ENCODE data around the gene COL28A1. TPM values are rescaled to one million over a fixed set of nuclear protein-coding genes. Genes with fewer than 3 reads are reported as not detected.

Gene COL28A1
- total and polyA plus RNA-seq, 3 donors from 2014 or later: 4.0 to 9.2 (median 8.7) TPM

- DNase-seq: no peak
- Histone ChIP-seq H3K27me3 (no peaks in the 10 kb centered on the region), H3K36me3 (ENCODE audit: low read depth, missing control alignments) (no peaks in the 10 kb centered on the region), H3K4me1 (peaks cover 4% of the 10 kb centered on the region), H3K9me3 (no peaks in the 10 kb centered on the region), H3K4me3 (peak overlapping the region; percentile 94 to 99), H3K27ac (peak overlapping the region; percentile 89 to 96)
- intact Hi-C loops (cut with DNase I; ENCODE audit: low total_unique reads): no loop called here
- TF ChIP-seq POLR2A (IDR thresholded peaks at IDR 0.05): no peak
- TF ChIP-seq CTCF (IDR thresholded peaks at IDR 0.05): no peak
- WGBS, 2 donors: 59 to 74% methylated on average over 26 of the region's 26 CpGs
Observed at GRCh38 chr7:7565746-7566650, 30.3 kb upstream of the COL28A1 start.

GRCh38 chr7:7565018-7565680 is 29.5 kb upstream of the COL28A1 start:
- Histone ChIP-seq H3K4me1 (peaks cover 4% of the 10 kb centered on the region), H3K36me3 (ENCODE audit: low read depth, missing control alignments) (no peaks in the 10 kb centered on the region), H3K27ac (no peak overlapping the region), H3K9me3 (no peaks in the 10 kb centered on the region), H3K4me3 (peak overlapping the region in 1 of 2 donors; percentile 99), H3K27me3 (no peaks in the 10 kb centered on the region)
- 74 to 82% methylated on average over 4 of the region's 4 CpGs for WGBS, 2 donors
- TF ChIP-seq CTCF (IDR thresholded peaks at IDR 0.05) (no peak), POLR2A (IDR thresholded peaks at IDR 0.05) (no peak)
- intact Hi-C loops (cut with DNase I; ENCODE audit: low total_unique reads): no loop called here
- no peak for DNase-seq

GRCh38 chr7:7564323-7564780 is 28.7 kb upstream of the COL28A1 start:
- Histone ChIP-seq H3K27ac (no peak overlapping the region), H3K4me3 (no peak overlapping the region), H3K36me3 (ENCODE audit: low read depth, missing control alignments) (no peaks in the 10 kb centered on the region), H3K9me3 (no peaks in the 10 kb centered on the region), H3K4me1 (peaks cover 4% of the 10 kb centered on the region), H3K27me3 (no peaks in the 10 kb centered on the region)
- intact Hi-C loops (cut with DNase I; ENCODE audit: low total_unique reads): no loop called here
- TF ChIP-seq CTCF (IDR thresholded peaks at IDR 0.05) (no peak), POLR2A (IDR thresholded peaks at IDR 0.05) (no peak)
- 84 to 85% methylated on average over 3 of the region's 3 CpGs for WGBS, 2 donors
- DNase-seq: no peak

- intact Hi-C loops (cut with DNase I; ENCODE audit: low total_unique reads): no loop called here
- Histone ChIP-seq H3K27me3 (no peaks in the 10 kb centered on the region), H3K27ac (no peak overlapping the region), H3K9me3 (no peaks in the 10 kb centered on the region), H3K36me3 (ENCODE audit: low read depth, missing control alignments) (no peaks in the 10 kb centered on the region), H3K4me1 (peaks cover 4% of the 10 kb centered on the region), H3K4me3 (no peak overlapping the region)
- no peak for DNase-seq
- TF ChIP-seq CTCF (IDR thresholded peaks at IDR 0.05): no peak
- no peak for TF ChIP-seq POLR2A (IDR thresholded peaks at IDR 0.05)
Observed at GRCh38 chr7:7563813-7564212, 28.1 kb upstream of the COL28A1 start.
